Fibroblast of skin of left quadriceps (primary cell): ENCODE results near the gene DUSP15.

Source experiments
- DNase-seq, 2 experiments: peaks; one replicate each; pipeline ENCODE4 v3.0.0-alpha.2; 2013; ENCODE audit warnings: low read depth in 2 of 2

The DUSP15 gene

GRCh38 chr20:31894980-31895675 is 24.8 kb upstream of the DUSP15 start:
- no peak for DNase-seq

GRCh38 chr20:31890646-31891045 is 20.3 kb upstream of the DUSP15 start:
- DNase-seq, result no peak

GRCh38 chr20:31883829-31884228 is 13.5 kb upstream of the DUSP15 start:
- DNase-seq, result no peak

- no peak for DNase-seq
Observed at GRCh38 chr20:31881945-31882344, 11.6 kb upstream of the DUSP15 start.

- peak; percentile 83 to 85 for DNase-seq
Observed at GRCh38 chr20:31879143-31879987, 9.0 kb upstream of the DUSP15 start.

- no peak for DNase-seq
Observed at GRCh38 chr20:31877684-31878083, 7.4 kb upstream of the DUSP15 start.

GRCh38 chr20:31875671-31876070 is 5.3 kb upstream of the DUSP15 start:
- no peak for DNase-seq

- DNase-seq, result no peak
Observed at GRCh38 chr20:31872406-31872805, 2.1 kb upstream of the DUSP15 start.

GRCh38 chr20:31871618-31871954 is 1.3 kb upstream of the DUSP15 start:
- no peak for DNase-seq

GRCh38 chr20:31870726-31871617 is 645 bp upstream of the DUSP15 start:
- no peak for DNase-seq

- no peak for DNase-seq
Observed at GRCh38 chr20:31869673-31869941, 720 bp downstream of the DUSP15 start.

- no peak for DNase-seq
Observed at GRCh38 chr20:31868853-31869672, 1.3 kb downstream of the DUSP15 start.

GRCh38 chr20:31866221-31866620 is 4.1 kb downstream of the DUSP15 start:
- DNase-seq, result no peak

GRCh38 chr20:31864521-31865400 is 5.6 kb downstream of the DUSP15 start:
- DNase-seq, result no peak

GRCh38 chr20:31863296-31864085 is 6.8 kb downstream of the DUSP15 start:
- DNase-seq, result no peak

GRCh38 chr20:31862506-31862905 is 7.8 kb downstream of the DUSP15 start:
- no peak for DNase-seq

GRCh38 chr20:31862157-31862470 is 8.2 kb downstream of the DUSP15 start:
- DNase-seq, result no peak

GRCh38 chr20:31861385-31862156 is 8.8 kb downstream of the DUSP15 start:
- no peak for DNase-seq

- no peak for DNase-seq
Observed at GRCh38 chr20:31861135-31861384, 9.3 kb downstream of the DUSP15 start.
